GM18520 (cell line): ENCODE results near the gene HGFAC.
"Not testable (repeated sequence)": the region's sequence is repeated elsewhere in the genome, so short reads cannot be mapped to it uniquely, and the experiment has no call there.

Experiments used
- ATAC-seq: cut with Tn5 transposase; IDR thresholded peaks from one replicate; pipeline ENCODE4 v1.9.1; 2021; ENCODE audit not compliant: unreplicated experiment

The HGFAC gene

GRCh38 chr4:3410401-3411135, 31.2 kb upstream of the HGFAC start:
- no peak for ATAC-seq

GRCh38 chr4:3411190-3411589, 30.6 kb upstream of the HGFAC start:
- not testable (repeated sequence) for ATAC-seq

GRCh38 chr4:3411676-3412075, 30.1 kb upstream of the HGFAC start:
- ATAC-seq: no peak

- ATAC-seq: no peak
Measured at GRCh38 chr4:3412257-3413020, 29.3 kb upstream of the HGFAC start.

- ATAC-seq: no peak
Measured at GRCh38 chr4:3413217-3413671, 28.5 kb upstream of the HGFAC start.

GRCh38 chr4:3413675-3414420, 27.9 kb upstream of the HGFAC start:
- no peak for ATAC-seq

GRCh38 chr4:3414421-3415279, 27.1 kb upstream of the HGFAC start:
- no peak for ATAC-seq

GRCh38 chr4:3415471-3416141, 26.2 kb upstream of the HGFAC start:
- no peak for ATAC-seq

GRCh38 chr4:3416270-3416669, 25.5 kb upstream of the HGFAC start:
- no peak for ATAC-seq

- no peak for ATAC-seq
Measured at GRCh38 chr4:3416821-3417221, 24.9 kb upstream of the HGFAC start.

- ATAC-seq: no peak
Measured at GRCh38 chr4:3417448-3417847, 24.3 kb upstream of the HGFAC start.

GRCh38 chr4:3418029-3418762, 23.6 kb upstream of the HGFAC start:
- no peak for ATAC-seq

- no peak for ATAC-seq
Measured at GRCh38 chr4:3419836-3420605, 21.7 kb upstream of the HGFAC start.

- ATAC-seq: no peak
Measured at GRCh38 chr4:3420606-3420955, 21.2 kb upstream of the HGFAC start.

- no peak for ATAC-seq
Measured at GRCh38 chr4:3420956-3421355, 20.8 kb upstream of the HGFAC start.

GRCh38 chr4:3421470-3421869, 20.3 kb upstream of the HGFAC start:
- ATAC-seq: no peak

- no peak for ATAC-seq
Measured at GRCh38 chr4:3422241-3422801, 19.4 kb upstream of the HGFAC start.

- ATAC-seq: no peak
Measured at GRCh38 chr4:3422808-3423297, 18.9 kb upstream of the HGFAC start.
